PC-3 (cell line): ENCODE data around the gene GREB1L.

Experiments used
- CTCF ChIP-seq: fragments of 300-600 bp; sonication (generic); conservative IDR thresholded peaks from 2 replicates; pipeline ENCODE4 v1.5.1; 2017; ENCODE audit warnings: antibody characterized with exemption, low read depth, mild to moderate bottlenecking, low read length
- EZH2phosphoT487 ChIP-seq: fragments of 300-600 bp; sonication (generic); IDR thresholded peaks from 2 replicates; pipeline ENCODE4 v1.6.1; 2018; ENCODE audit warnings: mild to moderate bottlenecking, antibody characterized with exemption, low read length, borderline replicate concordance

GRCh38 chr18:21448299-21448698 lies 206.3 kb downstream of the GREB1L start:
- TF ChIP-seq CTCF (no peak), EZH2phosphoT487 (no peak)
